HG02870 (cell line): ENCODE measurements around the gene SVOP.

Experiments
- ATAC-seq: cut with Tn5 transposase; IDR thresholded peaks from one replicate; pipeline ENCODE4 v1.9.1; 2021; ENCODE audit warnings: mild to moderate bottlenecking, moderate library complexity; ENCODE audit not compliant: unreplicated experiment

SVOP gene

GRCh38 chr12:108939594-108939993 lies 81.3 kb downstream of the SVOP start:
- no peak for ATAC-seq

GRCh38 chr12:108938247-108938924 lies 82.5 kb downstream of the SVOP start:
- ATAC-seq, result no peak

GRCh38 chr12:108935159-108935763 lies 85.6 kb downstream of the SVOP start:
- no peak for ATAC-seq

GRCh38 chr12:108933949-108934348 lies 86.9 kb downstream of the SVOP start:
- no peak for ATAC-seq

GRCh38 chr12:108930756-108931155 lies 90.1 kb downstream of the SVOP start:
- ATAC-seq, result no peak

- no peak for ATAC-seq
Measured at GRCh38 chr12:108930155-108930554, 90.7 kb downstream of the SVOP start.

GRCh38 chr12:108928695-108929094 lies 92.2 kb downstream of the SVOP start:
- no peak for ATAC-seq

GRCh38 chr12:108922918-108923317 lies 98.0 kb downstream of the SVOP start:
- ATAC-seq, result no peak

GRCh38 chr12:108921946-108922345 lies 98.9 kb downstream of the SVOP start:
- ATAC-seq, result no peak

GRCh38 chr12:108918960-108919642 lies 101.8 kb downstream of the SVOP start:
- ATAC-seq, result no peak

GRCh38 chr12:108918206-108918605 lies 102.7 kb downstream of the SVOP start:
- ATAC-seq, result no peak

- no peak for ATAC-seq
Measured at GRCh38 chr12:108916336-108916735, 104.5 kb downstream of the SVOP start.

- no peak for ATAC-seq
Measured at GRCh38 chr12:108915632-108916133, 105.2 kb downstream of the SVOP start.

GRCh38 chr12:108914121-108914531 lies 106.7 kb downstream of the SVOP start:
- no peak for ATAC-seq

GRCh38 chr12:108912361-108912760 lies 108.5 kb downstream of the SVOP start:
- no peak for ATAC-seq

- no peak for ATAC-seq
Measured at GRCh38 chr12:108911915-108912314, 109.0 kb downstream of the SVOP start.

- ATAC-seq, result no peak
Measured at GRCh38 chr12:108910336-108910735, 110.5 kb downstream of the SVOP start.

- ATAC-seq, result no peak
Measured at GRCh38 chr12:108907839-108908351, 113.0 kb downstream of the SVOP start.

GRCh38 chr12:108906971-108907370 lies 113.9 kb downstream of the SVOP start:
- no peak for ATAC-seq

- no peak for ATAC-seq
Measured at GRCh38 chr12:108905725-108906124, 115.1 kb downstream of the SVOP start.

GRCh38 chr12:108899145-108899544 lies 121.7 kb downstream of the SVOP start:
- ATAC-seq, result no peak

GRCh38 chr12:108896817-108897216 lies 124.1 kb downstream of the SVOP start:
- no peak for ATAC-seq
